Epithelial cell of prostate (primary cell): ENCODE data around the gene MYL6.

ENCODE experiments used
- DNase-seq: peaks from one replicate; pipeline ENCODE4 v3.0.0-alpha.2; 2011; ENCODE audit warnings: low read depth, low spot score
- H3K27ac ChIP-seq: fragments of 450-650 bp; 2 replicates; pipeline ENCODE4 v1.5.1; 2017; ENCODE audit warnings: mild to moderate bottlenecking

The MYL6 gene

GRCh38 chr12:56188131-56188777 is 30.1 kb downstream of the MYL6 start:
- H3K27ac ChIP-seq: peak overlapping the region; percentile 91
- no peak for DNase-seq

DNA sequence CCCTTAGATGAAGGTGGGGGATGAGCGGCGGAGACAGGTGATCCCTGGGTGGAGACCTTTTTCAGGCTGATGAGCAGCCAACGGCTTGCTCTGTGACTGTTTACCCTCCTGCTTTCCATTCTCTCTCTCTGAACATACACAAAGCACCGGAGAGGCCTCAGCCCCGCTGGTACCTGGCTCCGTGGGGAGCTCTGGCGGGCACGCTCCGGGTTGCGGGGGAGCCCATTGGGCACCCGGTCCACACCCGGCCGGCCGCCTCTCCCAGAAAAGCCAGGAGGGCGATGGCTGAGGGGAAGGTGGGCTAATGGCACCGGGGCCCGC is 30.6 kb downstream of the MYL6 start:
- H3K27ac ChIP-seq: peak overlapping the region; percentile 91
- no peak for DNase-seq

DNA sequence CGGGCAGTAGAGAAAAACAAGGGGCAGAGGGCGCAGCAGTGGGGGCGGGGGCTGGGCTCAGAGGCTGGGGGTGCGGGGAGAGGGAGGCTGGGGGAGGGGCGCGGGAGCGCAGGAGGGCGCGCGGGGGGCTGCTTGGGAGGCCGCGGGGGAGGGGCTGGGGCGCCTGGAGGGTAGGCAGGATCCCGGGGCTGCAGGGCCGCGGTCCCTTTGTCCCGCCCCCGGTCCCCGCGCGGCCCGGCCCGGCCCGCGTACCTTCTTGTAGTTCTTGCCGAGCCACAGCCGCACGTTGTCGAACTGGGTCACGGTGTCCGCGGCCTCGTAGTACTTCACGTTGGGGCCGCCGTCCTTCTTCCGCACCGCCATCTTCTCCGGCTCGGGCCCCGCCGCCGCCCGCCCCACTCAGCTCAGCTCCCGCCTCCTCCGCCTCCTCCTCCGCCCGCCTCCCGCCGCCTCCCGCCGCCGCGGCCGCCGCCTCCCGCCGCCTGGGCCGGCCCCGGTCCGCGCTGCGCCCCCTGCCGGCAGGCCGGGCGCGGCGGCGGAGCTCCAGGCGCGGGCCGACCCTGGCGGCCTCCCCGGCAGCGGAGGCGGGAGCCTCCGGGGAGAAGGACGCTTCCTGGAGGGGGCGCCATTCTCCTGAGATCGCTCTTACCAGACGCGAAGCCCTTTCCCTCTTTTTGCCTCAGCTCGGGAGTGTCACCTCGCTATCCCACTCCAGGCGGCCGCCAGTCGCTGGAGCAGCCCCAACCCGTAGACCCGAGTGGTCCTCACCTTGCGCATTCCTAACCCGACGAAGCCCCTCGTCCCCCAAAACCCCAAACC is 31.1 kb downstream of the MYL6 start, which contains the start of gene SMARCC2:
Gene SMARCC2 (minus strand): TSS at position 385 of the 819 bp plus-strand sequence. CDS start 22 bp downstream, at position 363.
- peak within 1 kb of the TSS; percentile 91 for H3K27ac ChIP-seq
- peak; percentile 10 for DNase-seq

GRCh38 chr12:56189918-56190694 is 31.9 kb downstream of the MYL6 start:
- H3K27ac ChIP-seq: peak overlapping the region; percentile 91
- DNase-seq: peak; percentile 18

GRCh38 chr12:56190695-56191155 is 32.6 kb downstream of the MYL6 start:
- no peak for DNase-seq
- peak overlapping the region; percentile 91 for H3K27ac ChIP-seq

- no peak overlapping the region for H3K27ac ChIP-seq
- DNase-seq: no peak
Observed at GRCh38 chr12:56192582-56192981, 34.4 kb downstream of the MYL6 start.

DNA sequence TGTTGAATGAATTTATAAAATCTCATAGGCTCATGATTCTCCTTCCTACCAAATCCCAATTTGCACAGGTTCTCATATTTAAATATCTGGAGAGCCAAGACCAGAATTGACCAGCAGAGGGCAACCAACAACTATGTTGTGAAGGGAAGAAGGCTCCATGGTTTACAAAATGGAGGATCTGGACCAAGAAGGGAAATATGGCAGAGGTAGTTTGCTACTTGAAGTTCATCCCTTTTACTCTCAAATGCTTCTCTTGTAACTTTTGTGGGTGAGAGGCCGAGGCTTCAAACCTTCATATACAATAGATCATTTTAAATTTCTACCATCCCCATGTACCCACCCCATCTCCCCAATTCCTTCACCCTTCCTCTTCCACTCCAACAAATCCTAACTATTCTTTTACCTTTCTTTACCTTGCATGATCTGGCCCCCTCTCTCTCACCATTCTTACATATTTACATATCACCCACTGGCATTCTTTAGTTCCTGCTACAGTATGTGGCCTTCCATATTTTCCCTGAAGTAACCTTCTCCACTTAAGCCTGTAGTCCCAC is 34.9 kb downstream of the MYL6 start:
- H3K27ac ChIP-seq: no peak overlapping the region
- DNase-seq: peak; percentile 24

GRCh38 chr12:56196818-56197550 is 38.8 kb downstream of the MYL6 start:
- peak; percentile 27 for DNase-seq
- H3K27ac ChIP-seq: peak overlapping the region; percentile 48

GRCh38 chr12:56197921-56198635 is 39.9 kb downstream of the MYL6 start:
- DNase-seq: no peak
- no peak overlapping the region for H3K27ac ChIP-seq

GRCh38 chr12:56198836-56199235 is 40.7 kb downstream of the MYL6 start:
- no peak for DNase-seq
- H3K27ac ChIP-seq: no peak overlapping the region

DNA sequence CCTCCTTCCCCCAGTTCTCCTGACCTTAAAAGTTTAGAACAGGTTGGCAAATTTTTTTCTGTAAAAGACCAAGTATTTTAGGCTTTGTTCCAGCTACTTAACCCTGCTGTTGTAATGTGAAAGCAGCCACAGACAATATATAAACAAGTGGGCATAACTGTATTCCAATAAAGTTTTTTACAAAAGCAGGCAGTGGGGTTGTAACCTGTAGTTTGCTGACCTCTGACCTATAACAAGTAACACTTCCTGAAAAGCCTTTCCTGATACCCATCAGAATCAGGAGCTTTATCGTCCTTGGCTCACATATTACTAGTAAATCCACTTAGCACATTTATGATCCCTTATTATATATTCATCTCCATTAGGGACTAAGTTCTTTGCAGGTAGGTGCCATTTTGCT is 44.2 kb downstream of the MYL6 start:
- H3K27ac ChIP-seq: no peak overlapping the region
- DNase-seq: no peak

- no peak for DNase-seq
- H3K27ac ChIP-seq: no peak overlapping the region
Observed at GRCh38 chr12:56202838-56203237, 44.7 kb downstream of the MYL6 start.

DNA sequence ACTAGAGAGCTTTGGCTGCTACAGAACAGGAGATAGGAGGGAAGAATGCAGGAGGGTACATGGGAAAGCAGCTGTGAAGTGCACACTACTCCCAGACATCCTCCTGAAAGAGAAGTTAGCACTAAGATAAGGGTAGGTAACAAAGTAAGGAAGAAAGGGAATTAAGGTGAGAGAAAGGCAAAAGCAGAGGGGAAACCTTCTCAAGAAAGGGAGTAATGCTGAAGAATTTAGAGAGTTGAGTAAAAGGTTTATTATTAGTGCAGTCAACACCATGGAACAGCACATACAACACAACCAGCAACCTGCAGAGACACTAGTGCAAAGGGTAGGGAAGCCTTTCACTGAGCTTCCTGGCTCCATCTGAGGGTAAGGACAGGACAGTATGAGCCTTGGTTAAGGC is 46.1 kb downstream of the MYL6 start:
- DNase-seq: no peak
- H3K27ac ChIP-seq: no peak overlapping the region

DNA sequence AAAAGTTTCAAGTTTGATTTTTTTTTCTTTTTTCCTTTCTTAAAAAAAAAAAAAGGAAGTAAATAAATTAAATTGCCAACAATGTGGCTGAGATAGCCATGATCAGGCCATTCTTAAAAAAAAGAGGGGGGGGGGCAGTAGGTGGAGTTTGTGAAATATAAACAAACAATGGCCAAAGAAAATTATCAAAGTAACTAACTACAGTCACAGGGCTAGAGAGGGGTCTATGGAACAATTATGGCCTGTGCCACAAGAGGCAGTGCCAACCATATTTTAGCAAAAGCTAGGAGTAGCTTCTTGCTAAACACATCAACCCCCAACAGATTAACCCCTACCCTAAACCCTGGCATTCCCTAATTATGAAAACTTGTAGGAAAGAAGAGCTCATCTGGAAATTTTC is 47.3 kb downstream of the MYL6 start:
- no peak overlapping the region for H3K27ac ChIP-seq

DNA sequence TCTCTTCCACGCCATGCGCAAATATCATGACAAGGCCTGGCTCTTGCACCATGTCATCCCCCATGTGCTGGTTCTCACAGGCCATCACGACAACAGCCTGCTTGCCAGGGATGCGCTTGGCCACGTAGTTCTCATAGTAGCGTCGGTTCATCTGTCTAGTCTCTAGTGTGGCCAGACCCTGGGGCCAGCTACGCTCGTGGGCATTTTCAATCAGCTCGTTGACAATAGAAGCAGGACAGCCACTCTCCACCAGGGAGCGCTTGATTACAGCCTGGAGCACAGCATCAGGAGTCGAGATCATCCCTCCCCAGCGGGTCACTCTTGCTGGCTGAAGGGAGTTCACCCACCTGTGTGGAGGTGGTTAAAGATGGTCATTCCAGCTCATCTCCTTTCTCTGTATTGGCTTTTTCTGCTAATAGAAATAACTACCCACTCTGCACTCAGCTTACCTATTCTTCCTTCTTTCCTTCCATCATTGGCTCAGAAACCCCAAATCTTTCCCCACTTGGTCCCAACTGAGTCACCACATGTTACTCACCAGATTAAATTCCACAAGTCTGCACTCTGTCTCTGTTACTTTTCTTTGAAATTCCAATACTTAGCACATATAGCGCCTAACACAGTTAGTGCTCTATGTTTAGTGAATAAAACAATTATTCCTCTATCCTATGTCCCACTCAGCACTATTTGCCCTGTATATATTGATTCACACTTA is 48.5 kb downstream of the MYL6 start:
- DNase-seq: no peak
- no peak overlapping the region for H3K27ac ChIP-seq

More for the DNA sequence above, 47.3 kb downstream of the MYL6 start:
- DNase-seq: no peak

- H3K27ac ChIP-seq: no peak overlapping the region
- no peak for DNase-seq
Observed at GRCh38 chr12:56208006-56208405, 49.8 kb downstream of the MYL6 start.
